ENCODE measurements around the gene APLNR.

DNA sequence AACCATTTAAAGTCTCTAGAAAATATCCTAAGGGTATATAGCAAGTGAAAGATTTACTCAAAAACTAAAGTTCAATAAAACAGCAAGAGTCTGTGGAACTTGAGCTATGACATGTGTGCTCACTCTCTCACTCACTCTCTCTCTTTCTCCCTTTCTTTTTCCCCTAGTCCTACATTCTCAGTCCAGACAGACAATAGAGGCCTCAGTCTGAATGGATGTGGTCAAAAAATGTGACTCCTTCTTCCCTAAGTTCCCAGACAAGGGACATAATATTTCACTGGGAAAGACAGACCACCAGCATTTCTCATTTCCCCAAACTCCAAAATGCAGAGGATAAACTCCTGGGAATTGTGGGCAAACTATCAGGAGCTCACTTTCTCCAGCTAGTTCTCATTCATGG is 17.6 kb upstream of the APLNR start:
- TF ChIP-seq EZH2phosphoT487 (IDR thresholded peaks at IDR 0.05) (no peak), EZH2 (IDR thresholded peaks at IDR 0.05) (no peak)
- TF ChIP-seq, protein P1, sequence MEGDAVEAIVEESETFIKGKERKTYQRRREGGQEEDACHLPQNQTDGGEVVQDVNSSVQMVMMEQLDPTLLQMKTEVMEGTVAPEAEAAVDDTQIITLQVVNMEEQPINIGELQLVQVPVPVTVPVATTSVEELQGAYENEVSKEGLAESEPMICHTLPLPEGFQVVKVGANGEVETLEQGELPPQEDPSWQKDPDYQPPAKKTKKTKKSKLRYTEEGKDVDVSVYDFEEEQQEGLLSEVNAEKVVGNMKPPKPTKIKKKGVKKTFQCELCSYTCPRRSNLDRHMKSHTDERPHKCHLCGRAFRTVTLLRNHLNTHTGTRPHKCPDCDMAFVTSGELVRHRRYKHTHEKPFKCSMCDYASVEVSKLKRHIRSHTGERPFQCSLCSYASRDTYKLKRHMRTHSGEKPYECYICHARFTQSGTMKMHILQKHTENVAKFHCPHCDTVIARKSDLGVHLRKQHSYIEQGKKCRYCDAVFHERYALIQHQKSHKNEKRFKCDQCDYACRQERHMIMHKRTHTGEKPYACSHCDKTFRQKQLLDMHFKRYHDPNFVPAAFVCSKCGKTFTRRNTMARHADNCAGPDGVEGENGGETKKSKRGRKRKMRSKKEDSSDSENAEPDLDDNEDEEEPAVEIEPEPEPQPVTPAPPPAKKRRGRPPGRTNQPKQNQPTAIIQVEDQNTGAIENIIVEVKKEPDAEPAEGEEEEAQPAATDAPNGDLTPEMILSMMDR (IDR thresholded peaks at IDR 0.05) = no peak

All from neural progenitor cell (in vitro differentiated cells).